ENCODE measurements around the gene GALR2. TPM values are rescaled to one million over a fixed set of nuclear protein-coding genes. Genes with fewer than 3 reads are reported as not detected.

GALR2 gene
- total and polyA plus RNA-seq, 9 of the 15 experiments (the other 6 are each of a cell fraction or from before 2014, with no cell fraction given), result 0.34 TPM; not detected in 8

- TF ChIP-seq TEAD4 (IDR thresholded peaks at IDR 0.05; ENCODE audit: low read length), result no peak
- TF ChIP-seq TEAD4 (CRISPR knock-in tag; IDR thresholded peaks at IDR 0.05; ENCODE audit: borderline replicate concordance), result no peak
- TF ChIP-seq CBX3 (IDR thresholded peaks at IDR 0.05; ENCODE audit: borderline replicate concordance in 1 of 2, low read length in 2 of 2), result no peak
- TF ChIP-seq TEAD1 (CRISPR knock-in tag; IDR thresholded peaks at IDR 0.05), result 0 out of 4 replicates have a peak, but pooled peaks of 1 of the 2 experiments have one; percentile 9
- no peak for TF ChIP-seq NR2C2 (CRISPR knock-in tag; IDR thresholded peaks at IDR 0.05)
- no peak for TF ChIP-seq NR2C2 (tag; IDR thresholded peaks at IDR 0.05)
- TF ChIP-seq U2AF1 (optimal IDR thresholded peaks at IDR 0.05; ENCODE audit: low read depth, low read length), result no peak
- 0 out of 2 replicates have a peak, but pooled peaks have one; percentile 15 for TF ChIP-seq CEBPB (tag; IDR thresholded peaks at IDR 0.05)
Measured at GRCh38 chr17:76104140-76104895, 29.7 kb downstream of the GALR2 start (continued).

- Histone ChIP-seq H4K20me1 (replicated peaks; ENCODE audit: control insufficient read depth, insufficient read depth, low read length) (no peaks in the 10 kb centered on the region), H3K36me3 (ENCODE audit: control insufficient read depth, insufficient read depth, low read length) (peaks cover 18% of the 10 kb centered on the region; the same call in 2 of the 3 replicates), H3K4me2 (ENCODE audit: insufficient read depth, low read length) (no peak overlapping the region), H3K4me1 (replicated peaks in 1 of 2; ENCODE audit: control insufficient read depth in 2 of 2, insufficient read depth in 2 of 2, low read length in 2 of 2) (peaks cover 12 to 15% of the 10 kb centered on the region in 2 experiments), H3K27me3 (ENCODE audit: control insufficient read depth in 2 of 2, insufficient read depth in 2 of 2, low read length in 2 of 2) (no peaks in the 10 kb centered on the region), H3K9me3 (replicated peaks; ENCODE audit: control insufficient read depth, insufficient read depth, low read depth, low read length) (no peaks in the 10 kb centered on the region), H3K27ac (ENCODE audit: extremely low read depth, low read depth, low read length) (no peak overlapping the region), H3K79me2 (ENCODE audit: control insufficient read depth, insufficient read depth, low read length) (peaks cover 11% of the 10 kb centered on the region), H3K9me1 (ENCODE audit: control insufficient read depth, insufficient read depth, low read length) (peaks cover 2% of the 10 kb centered on the region), H2AFZ (ENCODE audit: low read depth, low read length) (0 out of 2 replicates have a peak overlapping the region, but pooled peaks have one; percentile 34), H3K4me3 (no peak overlapping the region), H3K9ac (ENCODE audit: insufficient read depth in 1 of 2, low read depth in 2 of 2, low read length in 2 of 2) (no peak overlapping the region)
- no peak for ATAC-seq
- no TSS peak for BruUV-seq (replicated peaks)
- TF ChIP-seq SPI1 (IDR thresholded peaks at IDR 0.05; ENCODE audit: borderline replicate concordance, low read depth, low read length) (0 out of 2 replicates have a peak, but pooled peaks have one; percentile 15), ATF3 (IDR thresholded peaks at IDR 0.05) (no peak), ATF3 (CRISPR knock-in tag; conservative IDR thresholded peaks at IDR 0.05) (no peak)
- POLR2A ChIA-PET, result interaction anchor here (1.0 kb wide), 1 partner anchor 14 kb away, joined by 5 read pairs; no protein-coding TSS in a partner anchor
- FAIRE-seq, result no peak
- in situ Hi-C loops (cut with MboI), result no loop called here
- intact Hi-C loops (cut with micrococcal nuclease), result no loop called here
- DNase-seq (ENCODE audit: extremely low read depth in 1 of 4, low spot score in 3 of 4), result no peak
- 96% methylated on average over 5 of the region's 5 CpGs for WGBS (ENCODE audit: insufficient coverage, low coverage, missing lambda C conversion rate)
- CTCF ChIA-PET (ENCODE audit: low intra/inter-chr PET ratio), result no interaction called here
Measured at GRCh38 chr17:76104896-76105231, 30.3 kb downstream of the GALR2 start.

Measured in K562 (cell line).